Mucosa of rectum (tissue), 2 donors: Measurements from ENCODE around the gene DDX20.

ENCODE experiments used
- H3K27ac ChIP-seq, 2 donors: one replicate each; pipeline ENCODE4 v1.7.0; 2013; ENCODE audit warnings: inconsistent platforms in 2 of 2, low read depth in 2 of 2, low read length in 2 of 2
- H3K27me3 ChIP-seq, 2 donors: one replicate each; pipeline ENCODE4 v1.7.0; 2013; ENCODE audit warnings: low read length in 2 of 2; ENCODE audit not compliant: control insufficient read depth in 2 of 2, insufficient read depth in 2 of 2
- H3K36me3 ChIP-seq, 2 donors: one replicate each; pipeline ENCODE4 v1.7.0; 2013; ENCODE audit warnings: low read length in 2 of 2; ENCODE audit not compliant: control insufficient read depth in 2 of 2, insufficient read depth in 2 of 2
- H3K4me1 ChIP-seq, 2 donors: one replicate each; pipeline ENCODE4 v1.7.0; 2013; ENCODE audit warnings: low read length in 2 of 2, mild to moderate bottlenecking in 1 of 2; ENCODE audit not compliant: control insufficient read depth in 2 of 2, insufficient read depth in 2 of 2
- H3K4me3 ChIP-seq, 2 donors: one replicate each; pipeline ENCODE4 v1.7.0; 2013; ENCODE audit warnings: low read length in 2 of 2
- H3K9ac ChIP-seq, 2 donors: one replicate each; pipeline ENCODE4 v1.7.0; 2013; ENCODE audit warnings: low read length in 2 of 2, low read depth in 1 of 2, mild to moderate bottlenecking in 1 of 2
- H3K9me3 ChIP-seq, 2 donors: one replicate each; pipeline ENCODE4 v1.7.0; 2013; ENCODE audit warnings: low read length in 2 of 2; ENCODE audit not compliant: control insufficient read depth in 2 of 2
- donor health status: healthy.
- donor health status: Normal muscosa, but diverticular disease.

DDX20 gene

GRCh38 chr1:111814642-111815041 lies 58.9 kb downstream of the DDX20 start:
- Histone ChIP-seq H3K9ac (no peak overlapping the region), H3K27me3 (no peaks in the 10 kb centered on the region), H3K4me1 (no peaks in the 10 kb centered on the region), H3K36me3 (no peaks in the 10 kb centered on the region), H3K27ac (no peak overlapping the region), H3K4me3 (no peak overlapping the region), H3K9me3 (no peaks in the 10 kb centered on the region)
